Measurements from ENCODE around the gene ABR. TPM values are rescaled to one million over a fixed set of nuclear protein-coding genes. Genes with fewer than 3 reads are reported as not detected.
"Not testable (repeated sequence)": the region's sequence is repeated elsewhere in the genome, so short reads cannot be mapped to it uniquely, and the experiment has no call there.

ABR gene
- total RNA-seq, 1 donor, result 156 TPM

- H3K9me3 ChIP-seq (ENCODE audit: low read depth, low read length), result no peaks in the 10 kb centered on the region
- TF ChIP-seq CTCF (IDR thresholded peaks at IDR 0.05; ENCODE audit: extremely low read depth, low read depth, low read length), result no peak
- H3K79me2 ChIP-seq (ENCODE audit: insufficient read depth, low read length), result no peaks in the 10 kb centered on the region
- no peaks in the 10 kb centered on the region for H3K27me3 ChIP-seq (ENCODE audit: insufficient read depth, low read length)
- no peaks in the 10 kb centered on the region for H3K36me3 ChIP-seq (ENCODE audit: insufficient read depth, low read length)
- no peak overlapping the region for H3K27ac ChIP-seq (ENCODE audit: low read depth, low read length)
- no peak overlapping the region for H3K4me2 ChIP-seq (ENCODE audit: insufficient read depth, low read length)
- DNase-seq (ENCODE audit: insufficient read length, low spot score, missing footprints), result peak; percentile 93
- H3K4me1 ChIP-seq (ENCODE audit: insufficient read depth, low read length), result peaks cover 3% of the 10 kb centered on the region
- no peak overlapping the region for H2AFZ ChIP-seq (ENCODE audit: low read length)
- peaks cover 18% of the 10 kb centered on the region for H4K20me1 ChIP-seq (ENCODE audit: insufficient read depth, low read length)
- H3K4me3 ChIP-seq (ENCODE audit: insufficient read depth, low read length), result no peak overlapping the region
These were observed 25.8 kb downstream of the ABR start for GRCh38 chr17:1153795-1154546.

GRCh38 chr17:1152582-1152981, 27.2 kb downstream of the ABR start:
- not testable (repeated sequence) for H3K27me3 ChIP-seq (ENCODE audit: insufficient read depth, low read length); H3K79me2 ChIP-seq (ENCODE audit: insufficient read depth, low read length); H3K27ac ChIP-seq (ENCODE audit: low read depth, low read length); H2AFZ ChIP-seq (ENCODE audit: low read length); H3K36me3 ChIP-seq (ENCODE audit: insufficient read depth, low read length); H3K4me1 ChIP-seq (ENCODE audit: insufficient read depth, low read length); H3K4me2 ChIP-seq (ENCODE audit: insufficient read depth, low read length); H3K4me3 ChIP-seq (ENCODE audit: insufficient read depth, low read length); H3K9me3 ChIP-seq (ENCODE audit: low read depth, low read length)
- H4K20me1 ChIP-seq (ENCODE audit: insufficient read depth, low read length), result peaks cover 27% of the 10 kb centered on the region
- peak; percentile 29 for DNase-seq (ENCODE audit: insufficient read length, low spot score, missing footprints)

- H3K4me3 ChIP-seq (ENCODE audit: insufficient read depth, low read length), result no peak overlapping the region
- H2AFZ ChIP-seq (ENCODE audit: low read length), result no peak overlapping the region
- DNase-seq (ENCODE audit: insufficient read length, low spot score, missing footprints), result peak; percentile 79
- no peak for TF ChIP-seq CTCF (IDR thresholded peaks at IDR 0.05; ENCODE audit: extremely low read depth, low read depth, low read length)
- no peaks in the 10 kb centered on the region for H3K79me2 ChIP-seq (ENCODE audit: insufficient read depth, low read length)
- H3K36me3 ChIP-seq (ENCODE audit: insufficient read depth, low read length), result no peaks in the 10 kb centered on the region
- H3K27ac ChIP-seq (ENCODE audit: low read depth, low read length), result no peak overlapping the region
- peaks cover 37% of the 10 kb centered on the region for H4K20me1 ChIP-seq (ENCODE audit: insufficient read depth, low read length)
- H3K4me1 ChIP-seq (ENCODE audit: insufficient read depth, low read length), result no peaks in the 10 kb centered on the region
- H3K27me3 ChIP-seq (ENCODE audit: insufficient read depth, low read length), result no peaks in the 10 kb centered on the region
- no peaks in the 10 kb centered on the region for H3K9me3 ChIP-seq (ENCODE audit: low read depth, low read length)
- H3K4me2 ChIP-seq (ENCODE audit: insufficient read depth, low read length), result no peak overlapping the region
These were observed 28.7 kb downstream of the ABR start for GRCh38 chr17:1150863-1151600.

GRCh38 chr17:1149869-1150268, 29.9 kb downstream of the ABR start:
- peak; percentile 34 for DNase-seq (ENCODE audit: insufficient read length, low spot score, missing footprints)
- Histone ChIP-seq H3K27me3 (ENCODE audit: insufficient read depth, low read length) (no peaks in the 10 kb centered on the region), H2AFZ (ENCODE audit: low read length) (no peak overlapping the region), H3K4me3 (ENCODE audit: insufficient read depth, low read length) (no peak overlapping the region), H3K4me1 (ENCODE audit: insufficient read depth, low read length) (no peaks in the 10 kb centered on the region), H3K79me2 (ENCODE audit: insufficient read depth, low read length) (no peaks in the 10 kb centered on the region), H4K20me1 (ENCODE audit: insufficient read depth, low read length) (peaks cover 39% of the 10 kb centered on the region), H3K4me2 (ENCODE audit: insufficient read depth, low read length) (no peak overlapping the region), H3K9me3 (ENCODE audit: low read depth, low read length) (no peaks in the 10 kb centered on the region), H3K36me3 (ENCODE audit: insufficient read depth, low read length) (no peaks in the 10 kb centered on the region), H3K27ac (ENCODE audit: low read depth, low read length) (no peak overlapping the region)
- TF ChIP-seq CTCF (IDR thresholded peaks at IDR 0.05; ENCODE audit: extremely low read depth, low read depth, low read length), result no peak
